Thymus (tissue), 11 donors: ENCODE data around the gene SH2D7. TPM values are rescaled to one million over a fixed set of nuclear protein-coding genes. Genes with fewer than 3 reads are reported as not detected.

Source experiments
- DNase-seq, 9 donors: peaks; one replicate each; pipeline ENCODE4 v3.0.0-alpha.2; 2013; ENCODE audit warnings: low spot score in 9 of 9, low read depth in 6 of 9, missing footprints in 1 of 9
- H3K27ac ChIP-seq, 2 donors: one replicate each; pipeline ENCODE4 v1.5.1; 2013; ENCODE audit warnings: control low read depth in 1 of 2, low read depth in 1 of 2, low read length in 1 of 2, mild to moderate bottlenecking in 1 of 2, moderate library complexity in 1 of 2
- H3K27me3 ChIP-seq, 2 donors: one replicate each; pipeline ENCODE4 v1.5.1; 2013; ENCODE audit warnings: low read length in 1 of 2; ENCODE audit not compliant: control insufficient read depth in 2 of 2, insufficient read depth in 1 of 2
- H3K36me3 ChIP-seq, 2 donors: one replicate each; pipeline ENCODE4 v1.5.1; 2013; ENCODE audit warnings: low read length in 1 of 2, mild to moderate bottlenecking in 1 of 2, moderate library complexity in 1 of 2; ENCODE audit not compliant: control insufficient read depth in 2 of 2, insufficient read depth in 2 of 2
- H3K4me1 ChIP-seq, 2 donors: one replicate each; pipeline ENCODE4 v1.5.1; 2013; ENCODE audit warnings: low read length in 2 of 2; ENCODE audit not compliant: control insufficient read depth in 2 of 2, insufficient read depth in 2 of 2
- H3K4me3 ChIP-seq, 2 donors: one replicate each; pipeline ENCODE4 v1.5.1; 2013; ENCODE audit warnings: low read length in 2 of 2, control low read depth in 1 of 2, mild to moderate bottlenecking in 1 of 2
- H3K9me3 ChIP-seq, 2 donors: one replicate each; pipeline ENCODE4 v1.5.1; 2013; ENCODE audit warnings: low read length in 1 of 2, mild to moderate bottlenecking in 1 of 2; ENCODE audit not compliant: control insufficient read depth in 2 of 2, insufficient read depth in 1 of 2
- WGBS: extraction: QIAGEN DNeasy Blood & Tissue Kit; methylation state at CpG from one replicate; pipeline ENCODE4 v1.1.7; 2013; 5-methylcytosine and 5-hydroxymethylcytosine counted together
- polyA plus RNA-seq: library from polyadenylated mRNA; stranded (reverse); fragments of 200-250 nt; gene quantifications from one replicate; pipeline ENCODE4 v1.2.3, GENCODE V29; 2013
- total RNA-seq: library from RNA; stranded (reverse); fragments of 120-200 nt; gene quantifications from one replicate; pipeline ENCODE4 v1.2.4, GENCODE V29; 2013
- donor health status: healthy.

The SH2D7 gene
- total and polyA plus RNA-seq, 2 donors, result 0.05 TPM

DNA sequence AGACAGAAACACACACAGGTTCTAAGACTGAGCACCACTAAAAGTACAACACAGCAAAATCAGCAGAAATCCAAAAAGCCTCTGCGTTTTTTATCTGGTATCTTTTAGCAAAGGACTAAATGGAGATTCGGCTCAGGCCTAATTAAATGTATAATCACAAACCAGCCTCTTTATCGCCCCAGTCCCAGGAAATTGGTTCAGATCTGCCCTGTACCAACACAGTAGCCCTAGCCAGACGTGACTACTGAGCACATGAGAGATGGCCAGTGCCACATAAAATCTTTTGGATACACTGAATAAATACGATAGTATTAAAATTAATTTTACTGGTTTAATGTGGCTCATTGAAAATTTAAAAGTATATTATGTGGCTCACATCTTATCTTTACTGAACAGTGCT lies 34.6 kb upstream of the SH2D7 start:
- no peaks in the 10 kb centered on the region for H3K9me3 ChIP-seq
- H3K27ac ChIP-seq, result peak overlapping the region; percentile 38 to 91
- WGBS, result 95% methylated on average over 5 of the region's 5 CpGs
- no peak overlapping the region for H3K4me3 ChIP-seq
- peaks cover 9 to 14% of the 10 kb centered on the region in 2 donors for H3K36me3 ChIP-seq
- DNase-seq, result no peak
- H3K27me3 ChIP-seq, result no peaks in the 10 kb centered on the region
- peaks cover 67 to 89% of the 10 kb centered on the region in 2 donors for H3K4me1 ChIP-seq

DNA sequence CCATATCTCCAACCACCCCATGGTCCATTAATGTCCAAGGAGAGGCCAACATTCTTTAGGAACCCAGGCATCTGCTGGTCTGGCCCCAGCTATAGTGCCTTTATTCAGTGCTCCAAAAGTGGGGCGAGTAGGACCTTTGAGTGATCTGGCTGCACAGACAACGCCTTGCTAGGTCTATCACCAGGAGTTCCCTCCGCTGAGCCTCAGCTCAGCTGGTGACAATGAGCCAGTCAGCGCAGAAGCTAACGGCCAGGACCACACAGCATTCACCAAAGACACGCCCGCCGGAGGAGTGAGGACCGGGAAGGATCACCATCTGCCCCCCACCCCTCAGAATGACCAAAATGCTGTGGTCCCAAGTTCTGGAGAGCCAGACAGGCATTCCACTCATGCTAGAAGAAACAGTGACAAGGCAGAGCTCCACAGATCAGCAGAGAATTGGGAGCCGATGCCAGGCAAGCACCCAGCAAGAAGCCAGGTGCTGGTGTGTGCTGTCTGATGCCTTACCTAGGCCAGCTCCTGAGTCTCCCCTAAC lies 33.9 kb upstream of the SH2D7 start:
- Histone ChIP-seq H3K4me3 (no peak overlapping the region), H3K4me1 (peaks cover 63 to 88% of the 10 kb centered on the region in 2 donors), H3K27ac (peak overlapping the region; percentile 70 to 91), H3K27me3 (no peaks in the 10 kb centered on the region), H3K36me3 (peaks cover 4 to 8% of the 10 kb centered on the region in 2 donors), H3K9me3 (no peaks in the 10 kb centered on the region)
- DNase-seq, result peak in 1 of 9 donors; percentile 43
- WGBS, result 86% methylated on average over 10 of the region's 10 CpGs

DNA sequence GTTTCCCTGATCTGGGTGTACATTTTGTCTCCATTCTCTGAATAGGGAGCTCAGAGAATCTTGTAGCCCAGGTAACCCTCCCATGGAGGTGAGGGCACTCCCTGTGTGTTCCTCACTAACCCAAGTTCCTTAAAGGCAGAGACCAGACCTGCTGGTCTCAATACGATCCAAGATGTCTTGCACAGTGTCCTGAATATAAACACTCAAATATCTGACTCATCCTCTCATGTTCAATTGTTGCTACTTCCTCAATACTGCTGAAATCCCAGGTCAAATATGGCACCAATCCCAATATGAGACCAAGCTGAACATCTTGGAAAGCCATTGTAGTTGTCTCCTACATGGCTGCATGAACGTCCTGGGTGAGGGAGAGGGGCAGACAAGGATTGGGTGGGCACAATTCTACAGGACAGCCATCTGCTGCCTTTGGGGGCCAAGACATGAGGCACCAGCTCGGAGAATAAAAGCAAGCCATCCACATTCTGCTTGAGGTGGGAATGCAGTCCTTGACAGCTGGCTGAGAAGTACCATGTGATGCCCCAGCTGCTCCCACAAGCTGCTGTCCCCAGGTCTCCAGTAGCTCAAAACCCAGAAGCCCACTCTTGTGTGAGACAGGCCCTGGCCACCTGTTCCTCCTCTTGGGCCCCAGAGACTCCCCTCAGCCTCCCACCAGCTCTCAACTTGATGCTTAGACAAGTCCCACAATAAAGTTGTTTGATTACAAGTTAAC lies 33.1 kb upstream of the SH2D7 start:
- Histone ChIP-seq H3K36me3 (no peaks in the 10 kb centered on the region), H3K27ac (peak overlapping the region; percentile 81 to 91), H3K4me1 (peaks cover 63 to 90% of the 10 kb centered on the region in 2 donors), H3K4me3 (no peak overlapping the region), H3K27me3 (no peaks in the 10 kb centered on the region), H3K9me3 (no peaks in the 10 kb centered on the region)
- WGBS, result 46% methylated on average over 3 of the region's 3 CpGs
- peak in 2 of 9 donors; percentile 65 to 80 for DNase-seq

DNA sequence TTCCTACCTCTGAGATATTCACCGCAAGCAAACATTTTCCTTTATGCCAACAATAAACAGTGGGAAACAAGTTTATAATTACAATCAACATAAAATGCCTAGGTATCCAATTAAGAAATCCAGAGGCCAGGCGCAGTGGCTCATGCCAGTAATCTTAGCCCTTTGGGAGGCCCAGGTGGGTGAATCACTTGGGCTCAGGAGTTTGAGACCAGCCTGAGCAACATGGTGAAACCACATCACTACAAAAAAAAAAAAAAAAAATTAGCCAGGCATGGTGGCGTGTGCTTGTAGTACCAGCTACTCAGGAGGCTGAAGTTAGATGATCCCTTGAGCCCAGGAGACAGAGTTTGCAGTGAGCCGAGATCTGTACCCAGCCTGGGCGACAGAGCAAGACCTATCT lies 32.1 kb upstream of the SH2D7 start:
- Histone ChIP-seq H3K4me3 (no peak overlapping the region), H3K27me3 (no peaks in the 10 kb centered on the region), H3K36me3 (no peaks in the 10 kb centered on the region), H3K27ac (peak overlapping the region in 1 of 2 donors; percentile 91), H3K9me3 (no peaks in the 10 kb centered on the region), H3K4me1 (peaks cover 64 to 91% of the 10 kb centered on the region in 2 donors)
- WGBS, result 87% methylated on average over 5 of the region's 5 CpGs
- DNase-seq, result no peak

DNA sequence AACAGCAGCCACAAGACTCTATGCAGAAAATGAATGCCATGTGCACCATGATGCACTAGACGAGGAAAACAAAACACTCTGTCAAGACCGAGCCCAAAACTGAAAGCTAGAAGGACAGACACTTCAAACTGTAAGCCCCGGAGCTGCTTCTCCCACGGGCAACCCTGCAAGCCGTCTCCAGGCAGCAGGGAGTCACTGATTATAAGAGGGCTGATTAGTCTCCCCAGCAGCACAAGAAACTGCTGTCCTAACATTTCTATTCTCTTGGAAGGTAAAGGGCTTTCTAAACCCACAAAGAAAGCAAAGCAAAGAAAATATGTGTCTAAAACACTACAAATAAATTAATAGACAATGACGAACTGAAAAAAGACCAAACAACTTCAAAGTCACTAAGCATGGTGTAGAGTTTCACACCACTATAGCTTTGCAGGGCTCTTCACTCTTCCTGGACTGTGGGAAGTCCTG lies 30.4 kb upstream of the SH2D7 start:
- peak in 1 of 9 donors; percentile 80 for DNase-seq
- 2% methylated on average over 6 of the region's 6 CpGs for WGBS
- Histone ChIP-seq H3K4me3 (peak overlapping the region in 1 of 2 donors; percentile 4), H3K4me1 (peaks cover 64 to 91% of the 10 kb centered on the region in 2 donors), H3K36me3 (peaks cover 0 to 3% of the 10 kb centered on the region in 2 donors), H3K27me3 (no peaks in the 10 kb centered on the region), H3K9me3 (no peaks in the 10 kb centered on the region), H3K27ac (peak overlapping the region; percentile 85 to 87)

DNA sequence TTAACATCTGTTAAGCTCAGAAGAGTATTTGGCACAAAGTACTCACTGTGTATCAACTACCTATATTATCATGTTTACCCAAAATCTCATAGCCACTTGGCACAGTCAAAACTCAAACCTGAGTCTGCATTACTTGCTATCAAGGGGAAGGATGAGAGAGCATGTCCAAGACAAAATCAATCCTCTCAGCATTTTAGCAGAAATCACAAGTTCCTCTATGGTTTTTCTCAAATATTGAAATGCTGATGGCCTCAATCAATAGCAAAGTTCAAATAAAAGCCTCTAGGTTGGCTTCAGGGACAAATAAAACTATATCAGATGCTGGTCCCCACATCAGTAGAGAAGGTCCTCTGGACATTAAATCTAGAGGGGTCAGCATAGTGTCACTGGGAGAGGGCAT lies 29.1 kb upstream of the SH2D7 start:
- H3K36me3 ChIP-seq, result peaks cover 0 to 3% of the 10 kb centered on the region in 2 donors
- H3K4me3 ChIP-seq, result no peak overlapping the region
- no peaks in the 10 kb centered on the region for H3K27me3 ChIP-seq
- peak overlapping the region in 1 of 2 donors; percentile 14 for H3K27ac ChIP-seq
- no peak for DNase-seq
- H3K4me1 ChIP-seq, result peaks cover 67 to 90% of the 10 kb centered on the region in 2 donors
- no peaks in the 10 kb centered on the region for H3K9me3 ChIP-seq

DNA sequence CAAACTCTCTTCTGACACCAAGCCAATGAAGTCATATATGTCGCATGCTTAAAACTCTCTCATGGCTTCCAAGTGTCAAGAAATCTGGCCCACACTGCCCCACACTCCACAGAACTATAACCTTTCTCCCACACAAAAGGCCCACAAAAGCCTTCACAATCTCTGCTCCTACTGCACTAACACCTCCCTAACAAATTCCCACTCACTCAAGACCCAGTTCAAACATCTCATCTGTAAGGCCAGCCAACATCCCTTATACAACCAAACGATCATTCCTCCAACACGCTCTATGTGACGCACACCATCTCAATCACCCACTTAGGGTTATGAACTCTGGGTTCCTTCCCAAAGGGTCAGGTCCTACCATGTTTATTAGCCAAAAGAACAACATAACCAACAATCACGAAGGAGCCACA lies 28.4 kb upstream of the SH2D7 start:
- Histone ChIP-seq H3K27me3 (no peaks in the 10 kb centered on the region), H3K27ac (peak overlapping the region in 1 of 2 donors; percentile 7), H3K4me3 (no peak overlapping the region), H3K4me1 (peaks cover 67 to 90% of the 10 kb centered on the region in 2 donors), H3K9me3 (no peaks in the 10 kb centered on the region), H3K36me3 (peaks cover 0 to 3% of the 10 kb centered on the region in 2 donors)
- 96% methylated on average over 5 of the region's 5 CpGs for WGBS
- DNase-seq, result no peak

DNA sequence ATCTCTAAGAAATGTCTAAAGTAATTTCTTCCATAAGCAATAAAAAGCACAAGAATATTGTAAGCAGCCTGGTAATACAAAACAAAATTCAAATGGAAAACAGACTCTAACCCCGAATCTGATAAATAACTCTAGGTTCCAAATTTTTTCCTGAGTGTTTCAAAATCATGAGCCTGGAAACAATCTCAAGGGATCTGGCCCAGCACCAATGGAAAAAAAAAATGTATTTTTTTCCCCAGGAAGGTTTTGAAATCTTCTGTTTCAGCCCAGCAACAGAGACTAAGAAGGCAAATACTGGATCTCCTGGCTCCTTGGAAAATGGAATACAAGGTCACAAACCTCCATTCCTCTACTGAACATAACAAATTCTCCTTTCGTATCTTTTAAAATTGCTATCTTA lies 27.8 kb upstream of the SH2D7 start:
- WGBS, result 91% methylated on average over 2 of the region's 2 CpGs
- peaks cover 67 to 90% of the 10 kb centered on the region in 2 donors for H3K4me1 ChIP-seq
- H3K27ac ChIP-seq, result peak overlapping the region in 1 of 2 donors; percentile 89
- DNase-seq, result no peak
- H3K9me3 ChIP-seq, result no peaks in the 10 kb centered on the region
- H3K36me3 ChIP-seq, result peaks cover 0 to 3% of the 10 kb centered on the region in 2 donors
- H3K27me3 ChIP-seq, result no peaks in the 10 kb centered on the region
- no peak overlapping the region for H3K4me3 ChIP-seq

DNA sequence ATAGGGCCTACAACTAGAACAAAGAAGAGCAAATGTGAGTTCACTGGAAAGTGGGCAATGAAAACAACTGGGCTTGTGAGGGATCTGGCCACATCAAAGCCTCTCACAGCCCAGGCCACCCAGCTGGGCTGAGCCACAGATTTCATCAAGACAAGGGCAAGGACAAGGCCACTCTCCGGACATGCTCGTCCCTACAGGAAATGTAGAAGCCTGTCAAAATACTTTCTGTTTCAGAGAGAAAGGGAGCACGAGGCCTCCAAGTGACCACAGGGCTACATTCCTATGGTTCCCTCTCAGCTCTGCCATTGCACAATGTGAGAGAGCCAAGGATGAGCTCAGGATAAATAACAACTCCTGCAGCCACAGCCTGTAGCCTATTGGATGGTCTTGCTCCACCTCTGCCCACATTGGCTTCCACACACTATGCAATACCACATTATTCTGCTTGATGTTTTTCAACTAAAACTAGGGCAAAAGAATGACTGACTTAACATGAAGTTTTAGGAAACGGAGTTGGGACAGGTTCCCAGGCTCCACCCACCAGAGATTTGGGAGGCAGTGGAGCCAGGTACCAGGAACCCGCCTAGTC lies 27.0 kb upstream of the SH2D7 start:
- Histone ChIP-seq H3K4me3 (no peak overlapping the region), H3K4me1 (peaks cover 68 to 90% of the 10 kb centered on the region in 2 donors), H3K27ac (peak overlapping the region; percentile 89 to 93), H3K9me3 (no peaks in the 10 kb centered on the region), H3K27me3 (no peaks in the 10 kb centered on the region), H3K36me3 (peaks cover 0 to 3% of the 10 kb centered on the region in 2 donors)
- DNase-seq, result peak in 1 of 9 donors; percentile 57
- WGBS, result 55% methylated on average over 5 of the region's 5 CpGs
